T-helper 1 cell treated with Interleukin-12 subunit alpha and Interleukin-12 subunit beta and Interleukin-4 antibody, amounts not matched to agents 30 ng/mL and 1 ng/mL, for 36 hours (primary cell): Measurements from ENCODE around the gene SAT1. TPM values are rescaled to one million over a fixed set of nuclear protein-coding genes. Genes with fewer than 3 reads are reported as not detected.

Experiments used
- total RNA-seq: library from RNA; stranded (reverse); gene quantifications from 2 replicates; pipeline ENCODE4 v1.2.3, GENCODE V29; 2022

The SAT1 gene
- total RNA-seq, 1 donor from 2014 or later, result 83.4 TPM

Other genes with a start within 250 kb of the SAT1 start
- gene PRDX4, start 115.7 kb upstream of the SAT1 start, total RNA-seq, result 32.1 and 35.3 TPM in 2 replicates
- 43.0 and 43.4 TPM in 2 replicates for gene ACOT9, start 39.9 kb upstream of the SAT1 start, total RNA-seq
- 19.2 and 19.8 TPM in 2 replicates for gene APOO, start 124.8 kb downstream of the SAT1 start, total RNA-seq
- gene CXorf58, start 124.8 kb downstream of the SAT1 start, total RNA-seq, result not detected in 2 replicates
- gene KLHL15, start 244.0 kb downstream of the SAT1 start, total RNA-seq, result 9.5 and 10.3 TPM in 2 replicates